Activated CD4-positive, alpha-beta memory T cell treated with anti-CD3 and anti-CD28 coated beads for 36 hours (primary cell): ENCODE data around the gene TEX53. TPM values are rescaled to one million over a fixed set of nuclear protein-coding genes. Genes with fewer than 3 reads are reported as not detected.

ENCODE experiments used
- CTCF ChIA-PET: fragments of 350-600 bp; sonication (Branson Sonifier 250); formaldehyde crosslinking; loops from one replicate; lab custom pipeline; 2021; ENCODE audit warnings: antibody characterized with exemption, inconsistent platforms; lab: Charles Lee
- POLR2A ChIA-PET: fragments of 350-600 bp; sonication (Branson Sonifier 250); formaldehyde crosslinking; loops from one replicate; lab custom pipeline; 2021; ENCODE audit warnings: antibody characterized with exemption; lab: Charles Lee
- DNase-seq: peaks from one replicate; pipeline ENCODE4 v3.0.0-alpha.2; 2020
- H3K27ac Mint-ChIP-seq: one replicate; pipeline ENCODE4 v1.8.0; 2021; ENCODE audit warnings: mixed read lengths
- H3K27me3 Mint-ChIP-seq: one replicate; pipeline ENCODE4 v1.8.0; 2021; ENCODE audit warnings: mixed read lengths
- H3K36me3 Mint-ChIP-seq: one replicate; pipeline ENCODE4 v1.8.0; 2021; ENCODE audit warnings: mixed read lengths
- H3K4me1 Mint-ChIP-seq: one replicate; pipeline ENCODE4 v1.8.0; 2021; ENCODE audit warnings: low read depth, mixed read lengths
- H3K4me3 Mint-ChIP-seq: one replicate; pipeline ENCODE4 v1.8.0; 2021; ENCODE audit warnings: mild to moderate bottlenecking, mixed read lengths
- H3K9me3 Mint-ChIP-seq: one replicate; pipeline ENCODE4 v1.8.0; 2021; ENCODE audit warnings: mixed read lengths
- intact Hi-C: fragments of 100-400 bp; cut with micrococcal nuclease; formaldehyde crosslinking; loops from one replicate; pipeline ENCODE4 v1.15.1; 2023
- total RNA-seq, 2 experiments: library from RNA; stranded (reverse); gene quantifications; one replicate each; pipeline ENCODE4 v1.2.3, GENCODE V29; 2021

Gene TEX53
- total RNA-seq, 2 experiments from 2014 or later = not detected

- Mint-ChIP-seq H3K27me3 (peaks cover 7% of the 10 kb centered on the region), H3K27ac (peak overlapping the region; percentile 36), H3K4me1 (peaks cover 44% of the 10 kb centered on the region), H3K9me3 (peaks cover 4% of the 10 kb centered on the region), H3K36me3 (peaks cover 3% of the 10 kb centered on the region), H3K4me3 (no peak overlapping the region)
- intact Hi-C loops = loop anchor here (1.0 kb wide), 2 partner anchors 18 to 228 kb away; no protein-coding TSS in a partner anchor
- ChIA-PET CTCF (interaction anchor here (0.6 to 10.6 kb wide), 57 partner anchors 11 to 1932 kb away, joined by 3 to 242 read pairs (median 5); partner anchors contain the start of genes ATP6V1G1, TNFSF15 and TNFSF8), POLR2A (interaction anchor here (0.8 to 1.9 kb wide), 6 partner anchors 11 to 334 kb away, joined by 3 to 8 read pairs (median 4); no protein-coding TSS in a partner anchor)
- DNase-seq = peak; percentile 40
Observed at GRCh38 chr9:114680259-114681001, 22.8 kb upstream of the TEX53 start.

- Mint-ChIP-seq H3K9me3 (no peaks in the 10 kb centered on the region), H3K27ac (no peak overlapping the region), H3K27me3 (peaks cover 8% of the 10 kb centered on the region), H3K36me3 (no peaks in the 10 kb centered on the region), H3K4me3 (no peak overlapping the region), H3K4me1 (peaks cover 51% of the 10 kb centered on the region)
- CTCF ChIA-PET = interaction anchor here (1.0 to 10.6 kb wide), 5 partner anchors 60 to 338 kb away, joined by 4 to 242 read pairs (median 118); no protein-coding TSS in a partner anchor
- POLR2A ChIA-PET = no interaction called here
- intact Hi-C loops = no loop called here
- DNase-seq = no peak
Observed at GRCh38 chr9:114678795-114679194, 21.2 kb upstream of the TEX53 start.

- Mint-ChIP-seq H3K4me1 (peaks cover 46% of the 10 kb centered on the region), H3K36me3 (no peaks in the 10 kb centered on the region), H3K9me3 (no peaks in the 10 kb centered on the region), H3K4me3 (no peak overlapping the region), H3K27ac (no peak overlapping the region), H3K27me3 (peaks cover 8% of the 10 kb centered on the region)
- CTCF ChIA-PET = interaction anchor here (0.7 to 10.6 kb wide), 9 partner anchors 12 to 338 kb away, joined by 3 to 242 read pairs (median 6); no protein-coding TSS in a partner anchor
- intact Hi-C loops = no loop called here
- no peak for DNase-seq
- POLR2A ChIA-PET = no interaction called here
Observed at GRCh38 chr9:114678130-114678529, 20.5 kb upstream of the TEX53 start.

GRCh38 chr9:114677418-114677817, 19.8 kb upstream of the TEX53 start:
- POLR2A ChIA-PET = no interaction called here
- no peak overlapping the region for H3K4me3 Mint-ChIP-seq
- H3K27ac Mint-ChIP-seq = no peak overlapping the region
- CTCF ChIA-PET = interaction anchor here (0.7 to 10.6 kb wide), 8 partner anchors 12 to 337 kb away, joined by 3 to 242 read pairs (median 5); no protein-coding TSS in a partner anchor
- no peaks in the 10 kb centered on the region for H3K36me3 Mint-ChIP-seq
- H3K9me3 Mint-ChIP-seq = no peaks in the 10 kb centered on the region
- intact Hi-C loops = no loop called here
- H3K27me3 Mint-ChIP-seq = peaks cover 8% of the 10 kb centered on the region
- peaks cover 43% of the 10 kb centered on the region for H3K4me1 Mint-ChIP-seq
- no peak for DNase-seq

GRCh38 chr9:114676901-114677300, 19.3 kb upstream of the TEX53 start:
- POLR2A ChIA-PET = interaction anchor here (0.6 kb wide), 1 partner anchor 21 kb away, joined by 3 read pairs; no protein-coding TSS in a partner anchor
- Mint-ChIP-seq H3K4me1 (peaks cover 41% of the 10 kb centered on the region), H3K4me3 (no peak overlapping the region)

GRCh38 chr9:114674798-114675540, 17.4 kb upstream of the TEX53 start:
- POLR2A ChIA-PET = interaction anchor here (0.6 kb wide), 1 partner anchor 242 kb away, joined by 4 read pairs; no protein-coding TSS in a partner anchor
- Mint-ChIP-seq H3K27ac (no peak overlapping the region), H3K27me3 (peaks cover 8% of the 10 kb centered on the region), H3K36me3 (no peaks in the 10 kb centered on the region), H3K9me3 (no peaks in the 10 kb centered on the region), H3K4me3 (no peak overlapping the region), H3K4me1 (peaks cover 25% of the 10 kb centered on the region)
- CTCF ChIA-PET = interaction anchor here (0.9 to 10.6 kb wide), 4 partner anchors 65 to 339 kb away, joined by 3 to 242 read pairs (median 6); no protein-coding TSS in a partner anchor
- intact Hi-C loops = no loop called here
- peak; percentile 30 for DNase-seq

More at GRCh38 chr9:114676901-114677300, 19.3 kb upstream of the TEX53 start:
- intact Hi-C loops = no loop called here
- CTCF ChIA-PET = interaction anchor here (0.7 to 10.6 kb wide), 7 partner anchors 11 to 338 kb away, joined by 3 to 242 read pairs (median 5); no protein-coding TSS in a partner anchor
- Mint-ChIP-seq H3K27ac (no peak overlapping the region), H3K36me3 (no peaks in the 10 kb centered on the region), H3K27me3 (peaks cover 8% of the 10 kb centered on the region), H3K9me3 (no peaks in the 10 kb centered on the region)
- no peak for DNase-seq

- H3K36me3 Mint-ChIP-seq = no peaks in the 10 kb centered on the region
- DNase-seq = no peak
- ChIA-PET POLR2A (no interaction called here), CTCF (interaction anchor here (0.9 to 10.6 kb wide), 4 partner anchors 65 to 340 kb away, joined by 3 to 242 read pairs (median 6); no protein-coding TSS in a partner anchor)
- H3K4me3 Mint-ChIP-seq = no peak overlapping the region
- H3K9me3 Mint-ChIP-seq = no peaks in the 10 kb centered on the region
- intact Hi-C loops = no loop called here
- H3K27me3 Mint-ChIP-seq = peaks cover 8% of the 10 kb centered on the region
- H3K4me1 Mint-ChIP-seq = peaks cover 22% of the 10 kb centered on the region
- H3K27ac Mint-ChIP-seq = no peak overlapping the region
Observed at GRCh38 chr9:114674076-114674797, 16.6 kb upstream of the TEX53 start.

- intact Hi-C loops = no loop called here
- Mint-ChIP-seq H3K4me3 (no peak overlapping the region), H3K4me1 (peaks cover 28% of the 10 kb centered on the region), H3K27me3 (peaks cover 3% of the 10 kb centered on the region), H3K27ac (no peak overlapping the region), H3K9me3 (no peaks in the 10 kb centered on the region), H3K36me3 (no peaks in the 10 kb centered on the region)
- ChIA-PET POLR2A (no interaction called here), CTCF (interaction anchor here (1.9 kb wide), 1 partner anchor 266 kb away, joined by 7 read pairs; no protein-coding TSS in a partner anchor)
- DNase-seq = no peak
Observed at GRCh38 chr9:114671605-114672004, 14.0 kb upstream of the TEX53 start.

GRCh38 chr9:114669961-114670360, 12.4 kb upstream of the TEX53 start:
- no peaks in the 10 kb centered on the region for H3K9me3 Mint-ChIP-seq
- DNase-seq = no peak
- no peak overlapping the region for H3K4me3 Mint-ChIP-seq
- CTCF ChIA-PET = interaction anchor here (1.6 to 2.7 kb wide), 2 partner anchors 11 to 265 kb away, joined by 5 to 13 read pairs; no protein-coding TSS in a partner anchor
- POLR2A ChIA-PET = no interaction called here
- intact Hi-C loops = no loop called here
- H3K4me1 Mint-ChIP-seq = peaks cover 21% of the 10 kb centered on the region
- no peaks in the 10 kb centered on the region for H3K36me3 Mint-ChIP-seq
- H3K27me3 Mint-ChIP-seq = no peaks in the 10 kb centered on the region
- H3K27ac Mint-ChIP-seq = no peak overlapping the region

GRCh38 chr9:114668146-114668545, 10.5 kb upstream of the TEX53 start:
- no peak overlapping the region for H3K4me3 Mint-ChIP-seq
- H3K4me1 Mint-ChIP-seq = peaks cover 11% of the 10 kb centered on the region
- intact Hi-C loops = no loop called here
- peaks cover 2% of the 10 kb centered on the region for H3K27me3 Mint-ChIP-seq
- ChIA-PET POLR2A (no interaction called here), CTCF (interaction anchor here (0.7 to 2.7 kb wide), 7 partner anchors 10 to 347 kb away, joined by 3 to 13 read pairs (median 3); no protein-coding TSS in a partner anchor)
- H3K36me3 Mint-ChIP-seq = no peaks in the 10 kb centered on the region
- H3K9me3 Mint-ChIP-seq = no peaks in the 10 kb centered on the region
- no peak for DNase-seq
- no peak overlapping the region for H3K27ac Mint-ChIP-seq

- H3K27ac Mint-ChIP-seq = no peak overlapping the region
Observed at GRCh38 chr9:114666851-114667250, 9.2 kb upstream of the TEX53 start.

More at GRCh38 chr9:114666851-114667250, 9.2 kb upstream of the TEX53 start:
- Mint-ChIP-seq H3K4me3 (no peak overlapping the region), H3K9me3 (no peaks in the 10 kb centered on the region), H3K4me1 (peaks cover 11% of the 10 kb centered on the region), H3K27me3 (peaks cover 7% of the 10 kb centered on the region), H3K36me3 (no peaks in the 10 kb centered on the region)
- peak; percentile 54 for DNase-seq
- ChIA-PET CTCF (interaction anchor here (0.7 to 1.4 kb wide), 5 partner anchors 13 to 348 kb away, joined by 3 to 4 read pairs (median 3); no protein-coding TSS in a partner anchor), POLR2A (no interaction called here)
- intact Hi-C loops = no loop called here
